BLaER1 treated with 17β-estradiol and CSF1 and Interleukin-3, amounts not matched to agents 10 nM and 100 nM (cell line): Measurements from ENCODE around the gene SERPINB11.
"Not testable (repeated sequence)": the region's sequence is repeated elsewhere in the genome, so short reads cannot be mapped to it uniquely, and the experiment has no call there.

Source experiments
- H3K27ac ChIP-seq, 11 experiments: shearing (Covaris generic); formaldehyde crosslinking; 2 replicates each; pipeline ENCODE4 v1.8.1; 2022
- H3K27me3 ChIP-seq, 11 experiments: shearing (Covaris generic); formaldehyde crosslinking; 2 replicates each; pipeline ENCODE4 v1.8.1; 2022
- H3K36me3 ChIP-seq, 11 experiments: shearing (Covaris generic); formaldehyde crosslinking; 2 replicates each; pipeline ENCODE4 v1.8.1; 2022
- H3K4me1 ChIP-seq, 10 experiments: shearing (Covaris generic); formaldehyde crosslinking; 2 replicates each; pipeline ENCODE4 v1.8.1; 2022
- H3K4me2 ChIP-seq, 11 experiments: shearing (Covaris generic); formaldehyde crosslinking; 2 replicates each; pipeline ENCODE4 v1.8.1; 2022
- H3K4me3 ChIP-seq, 10 experiments: shearing (Covaris generic); formaldehyde crosslinking; 2 replicates each; pipeline ENCODE4 v1.8.1; 2022
- H3K9ac ChIP-seq, 11 experiments: shearing (Covaris generic); formaldehyde crosslinking; 2 replicates each; pipeline ENCODE4 v1.8.1; 2022
- H3K9me3 ChIP-seq, 11 experiments: shearing (Covaris generic); formaldehyde crosslinking; replicated peaks in 1 of 11; 2 replicates each; pipeline ENCODE4 v1.8.1; 2022
- H4K20me1 ChIP-seq, 11 experiments: shearing (Covaris generic); formaldehyde crosslinking; 2 replicates each; pipeline ENCODE4 v1.8.1; 2022
- Cebpa-rat ChIP-seq, 11 experiments: shearing (Covaris generic); IDR thresholded peaks; 2 replicates each; pipeline ENCODE4 v1.8.1; 2022

Gene SERPINB11

GRCh38 chr18:63702660-63703059 lies at the start of gene SERPINB11:
SERPINB11 (plus strand) TSS chr18:63702960; CDS start chr18:63710194, 7,234 bp downstream.
- no peaks in the 10 kb centered on the region for H3K4me1 ChIP-seq
- TF ChIP-seq Cebpa-rat (IDR thresholded peaks at IDR 0.05) = no peak

GRCh38 chr18:63658920-63659319 lies 43.8 kb upstream of the SERPINB11 start:
- 0 out of 22 replicates have a peak overlapping the region, but pooled peaks of 1 of the 11 experiments have one; percentile 29 for H3K4me2 ChIP-seq
- not testable (repeated sequence) for H3K9ac ChIP-seq, H3K4me1 ChIP-seq, H3K36me3 ChIP-seq, H3K27ac ChIP-seq, H3K9me3 ChIP-seq, H3K27me3 ChIP-seq, H3K4me3 ChIP-seq, H4K20me1 ChIP-seq

More at GRCh38 chr18:63702660-63703059, at the start of gene SERPINB11:
- Histone ChIP-seq H3K9me3 (no peaks in the 10 kb centered on the region), H3K9ac (no peak within 1 kb of the TSS), H4K20me1 (no peaks in the 10 kb centered on the region), H3K27ac (no peak within 1 kb of the TSS), H3K36me3 (no peaks in the 10 kb centered on the region), H3K4me3 (no peak within 1 kb of the TSS), H3K4me2 (no peak within 1 kb of the TSS), H3K27me3 (no peaks in the 10 kb centered on the region)

- H3K27ac ChIP-seq, H3K9ac ChIP-seq: not testable (repeated sequence)
Observed at GRCh38 chr18:63661750-63662149, 41.0 kb upstream of the SERPINB11 start, which contains the start of gene SERPINB3. SERPINB3 (minus strand) TSS chr18:63661893; CDS start chr18:63661216, 677 bp downstream.

GRCh38 chr18:63664571-63664970 lies 38.2 kb upstream of the SERPINB11 start:
- no peaks in the 10 kb centered on the region for H3K4me1 ChIP-seq
- H3K4me3 ChIP-seq = no peak overlapping the region

More at GRCh38 chr18:63661750-63662149, 41.0 kb upstream of the SERPINB11 start, which contains the start of gene SERPINB3:
- not testable (repeated sequence) for H3K27me3 ChIP-seq, H4K20me1 ChIP-seq, H3K4me1 ChIP-seq, H3K4me3 ChIP-seq, H3K36me3 ChIP-seq, H3K4me2 ChIP-seq
- peaks cover 4 to 15% (median 12%) of the 10 kb centered on the region in 11 experiments; a peak in 17 of 22 replicates for H3K9me3 ChIP-seq

GRCh38 chr18:63676526-63677323 lies 26.0 kb upstream of the SERPINB11 start:
- Histone ChIP-seq H3K4me3 (no peak overlapping the region), H3K27me3 (no peaks in the 10 kb centered on the region), H4K20me1 (no peaks in the 10 kb centered on the region), H3K4me2 (no peak overlapping the region), H3K27ac (no peak overlapping the region), H3K9ac (no peak overlapping the region), H3K36me3 (no peaks in the 10 kb centered on the region), H3K9me3 (no peaks in the 10 kb centered on the region; a peak in 1 of 22 replicates), H3K4me1 (no peaks in the 10 kb centered on the region)
- no peak for TF ChIP-seq Cebpa-rat (IDR thresholded peaks at IDR 0.05)

More at GRCh38 chr18:63664571-63664970, 38.2 kb upstream of the SERPINB11 start:
- Histone ChIP-seq H3K4me2 (no peak overlapping the region), H3K27ac (no peak overlapping the region), H3K9me3 (peaks cover 8 to 26% (median 13%) of the 10 kb centered on the region in 11 experiments; a peak in 17 of 22 replicates), H4K20me1 (no peaks in the 10 kb centered on the region), H3K36me3 (no peaks in the 10 kb centered on the region), H3K27me3 (no peaks in the 10 kb centered on the region), H3K9ac (no peak overlapping the region)
- TF ChIP-seq Cebpa-rat (IDR thresholded peaks at IDR 0.05) = no peak

- Histone ChIP-seq H3K9me3 (no peaks in the 10 kb centered on the region; a peak in 1 of 22 replicates), H3K27me3 (no peaks in the 10 kb centered on the region), H4K20me1 (no peaks in the 10 kb centered on the region), H3K4me2 (no peak overlapping the region; a peak in 1 of 22 replicates), H3K9ac (no peak overlapping the region), H3K27ac (no peak overlapping the region), H3K36me3 (no peaks in the 10 kb centered on the region), H3K4me1 (no peaks in the 10 kb centered on the region), H3K4me3 (no peak overlapping the region)
- no peak for TF ChIP-seq Cebpa-rat (IDR thresholded peaks at IDR 0.05)
Observed at GRCh38 chr18:63677500-63678225, 25.1 kb upstream of the SERPINB11 start.

GRCh38 chr18:63679820-63680606 lies 22.7 kb upstream of the SERPINB11 start:
- H3K9ac ChIP-seq = no peak overlapping the region
- H3K4me3 ChIP-seq = no peak overlapping the region
- H3K27ac ChIP-seq = no peak overlapping the region
- no peak for TF ChIP-seq Cebpa-rat (IDR thresholded peaks at IDR 0.05)
- no peaks in the 10 kb centered on the region for H3K36me3 ChIP-seq
- no peaks in the 10 kb centered on the region for H3K27me3 ChIP-seq
- no peaks in the 10 kb centered on the region; a peak in 1 of 22 replicates for H3K9me3 ChIP-seq
- no peaks in the 10 kb centered on the region for H3K4me1 ChIP-seq
- no peaks in the 10 kb centered on the region for H4K20me1 ChIP-seq
- H3K4me2 ChIP-seq = no peak overlapping the region

GRCh38 chr18:63681449-63682340 lies 21.1 kb upstream of the SERPINB11 start:
- H3K27ac ChIP-seq = no peak overlapping the region
- TF ChIP-seq Cebpa-rat (IDR thresholded peaks at IDR 0.05) = no peak

More at GRCh38 chr18:63681449-63682340, 21.1 kb upstream of the SERPINB11 start:
- Histone ChIP-seq H3K4me2 (no peak overlapping the region), H3K36me3 (no peaks in the 10 kb centered on the region), H3K9ac (no peak overlapping the region), H3K4me1 (no peaks in the 10 kb centered on the region), H4K20me1 (no peaks in the 10 kb centered on the region), H3K9me3 (no peaks in the 10 kb centered on the region; a peak in 1 of 22 replicates), H3K4me3 (no peak overlapping the region), H3K27me3 (no peaks in the 10 kb centered on the region)
